HepG2 (cell line): ENCODE measurements around the gene ATP11A. TPM values are rescaled to one million over a fixed set of nuclear protein-coding genes. Genes with fewer than 3 reads are reported as not detected.

ENCODE experiments used
- ARID4A ChIP-seq: sonication (generic); formaldehyde crosslinking; IDR thresholded peaks from 2 replicates; pipeline ENCODE4 v1.5.0; 2020; ENCODE audit warnings: mild to moderate bottlenecking, missing genetic modification reagents, borderline replicate concordance
- GATAD1 ChIP-seq: IDR thresholded peaks from 2 replicates; pipeline ENCODE4 v1.6.1; 2016; ENCODE audit warnings: missing genetic modification reagents, missing compliant biosample characterization
- HMG20A ChIP-seq: IDR thresholded peaks from 2 replicates; pipeline ENCODE4 v1.6.1; 2016; ENCODE audit warnings: borderline replicate concordance
- IRX3 ChIP-seq: sonication (generic); formaldehyde crosslinking; IDR thresholded peaks from 2 replicates; pipeline ENCODE4 v1.8.1; 2023; ENCODE audit warnings: mild to moderate bottlenecking, low read depth, missing genetic modification reagents, borderline replicate concordance
- NR2F6 ChIP-seq, 2 experiments: IDR thresholded peaks; 2 replicates each; pipeline ENCODE4 v1.6.1; 2016; ENCODE audit warnings: antibody characterized with exemption in 1 of 2, mild to moderate bottlenecking in 1 of 2
- POLR2G ChIP-seq: fragments of 200-400 bp; formaldehyde crosslinking; IDR thresholded peaks from 2 replicates; pipeline ENCODE4 v1.6.1; 2018; ENCODE audit warnings: mild to moderate bottlenecking, low read depth, low read length, moderate library complexity
- PRMT3 ChIP-seq: sonication (generic); formaldehyde crosslinking; IDR thresholded peaks from 2 replicates; pipeline ENCODE4 v1.8.1; 2022; ENCODE audit warnings: low read depth, mild to moderate bottlenecking, moderate library complexity, missing genetic modification reagents, borderline replicate concordance
- RFX1 ChIP-seq: fragments of 450-650 bp; IDR thresholded peaks from 2 replicates; pipeline ENCODE4 v1.6.1; 2017
- SOX13 ChIP-seq, 3 experiments: fragments of 450-650 bp in 1 of 3; sonication (generic) in 1 of 3; formaldehyde crosslinking in 1 of 3; IDR thresholded peaks in 2 of 3; conservative IDR thresholded peaks in 1 of 3; 2 replicates each; pipeline versions ENCODE4 v1.5.0 to v1.6.1; 2016 to 2020; ENCODE audit warnings: antibody characterized with exemption in 1 of 3, mild to moderate bottlenecking in 1 of 3, missing compliant biosample characterization in 1 of 3, missing genetic modification reagents in 1 of 3, moderate library complexity in 1 of 3
- SP4 ChIP-seq: sonication (generic); formaldehyde crosslinking; IDR thresholded peaks from 2 replicates; pipeline ENCODE4 v1.8.1; 2023; ENCODE audit warnings: mild to moderate bottlenecking, missing genetic modification reagents
- ZNF230 ChIP-seq: sonication (generic); formaldehyde crosslinking; IDR thresholded peaks from 2 replicates; pipeline ENCODE4 v1.4.0; 2020; ENCODE audit warnings: mild to moderate bottlenecking, missing genetic modification reagents
- ZNF672 ChIP-seq: sonication (generic); formaldehyde crosslinking; IDR thresholded peaks from 2 replicates; pipeline ENCODE4 v1.8.1; 2022; ENCODE audit warnings: missing genetic modification reagents
- ZNF678 ChIP-seq: sonication (generic); formaldehyde crosslinking; IDR thresholded peaks from 2 replicates; pipeline ENCODE4 v1.4.0; 2020; ENCODE audit warnings: mild to moderate bottlenecking, missing genetic modification reagents
- ZNF879 ChIP-seq: sonication (generic); formaldehyde crosslinking; IDR thresholded peaks from 2 replicates; pipeline ENCODE4 v1.8.1; 2023; ENCODE audit warnings: missing genetic modification reagents
- polyA plus RNA-seq, 8 experiments: library from polyadenylated mRNA; depleted of rRNA in 3 of 8; stranded (reverse) in 7 of 8; unstranded in 1 of 8; fragments of >200 nt; fragmentation: Illumina TruSeq in 4 of 8; extraction: Trizol in 4 of 8; gene quantifications; 2 replicates each; pipeline versions ENCODE4 v1.2.1 to v1.2.3, GENCODE V29; 2011 to 2016; ENCODE audit warnings: low read depth in 4 of 8, missing spikeins in 1 of 8, mixed read lengths in 1 of 8; ENCODE audit not compliant: insufficient read depth in 1 of 8
- total RNA-seq, 5 experiments: library from RNA; depleted of rRNA; stranded (reverse); fragments of >200 nt; fragmentation: Illumina TruSeq; extraction: Trizol; gene quantifications; 2 replicates each; pipeline ENCODE4 v1.2.3, GENCODE V29; 2016; ENCODE audit warnings: low read depth in 1 of 5
- TF ChIP-seq, protein P1 (sequence below): sonication (generic); formaldehyde crosslinking; IDR thresholded peaks from 2 replicates; pipeline ENCODE4 v1.4.0; 2020; ENCODE audit warnings: mild to moderate bottlenecking, missing genetic modification reagents
- TF ChIP-seq, protein P2 (sequence below): IDR thresholded peaks from 2 replicates; pipeline ENCODE4 v1.6.1; 2016; ENCODE audit warnings: missing compliant biosample characterization, missing genetic modification reagents, borderline replicate concordance

Gene ATP11A
- total and polyA plus RNA-seq, 2 of the 13 experiments (the other 11 are each of a cell fraction or from before 2014, with no cell fraction given), result 18.4 to 20.1 TPM

GRCh38 chr13:112885782-112886268, 196.0 kb downstream of the ATP11A start (continued):
- TF ChIP-seq, protein P1, sequence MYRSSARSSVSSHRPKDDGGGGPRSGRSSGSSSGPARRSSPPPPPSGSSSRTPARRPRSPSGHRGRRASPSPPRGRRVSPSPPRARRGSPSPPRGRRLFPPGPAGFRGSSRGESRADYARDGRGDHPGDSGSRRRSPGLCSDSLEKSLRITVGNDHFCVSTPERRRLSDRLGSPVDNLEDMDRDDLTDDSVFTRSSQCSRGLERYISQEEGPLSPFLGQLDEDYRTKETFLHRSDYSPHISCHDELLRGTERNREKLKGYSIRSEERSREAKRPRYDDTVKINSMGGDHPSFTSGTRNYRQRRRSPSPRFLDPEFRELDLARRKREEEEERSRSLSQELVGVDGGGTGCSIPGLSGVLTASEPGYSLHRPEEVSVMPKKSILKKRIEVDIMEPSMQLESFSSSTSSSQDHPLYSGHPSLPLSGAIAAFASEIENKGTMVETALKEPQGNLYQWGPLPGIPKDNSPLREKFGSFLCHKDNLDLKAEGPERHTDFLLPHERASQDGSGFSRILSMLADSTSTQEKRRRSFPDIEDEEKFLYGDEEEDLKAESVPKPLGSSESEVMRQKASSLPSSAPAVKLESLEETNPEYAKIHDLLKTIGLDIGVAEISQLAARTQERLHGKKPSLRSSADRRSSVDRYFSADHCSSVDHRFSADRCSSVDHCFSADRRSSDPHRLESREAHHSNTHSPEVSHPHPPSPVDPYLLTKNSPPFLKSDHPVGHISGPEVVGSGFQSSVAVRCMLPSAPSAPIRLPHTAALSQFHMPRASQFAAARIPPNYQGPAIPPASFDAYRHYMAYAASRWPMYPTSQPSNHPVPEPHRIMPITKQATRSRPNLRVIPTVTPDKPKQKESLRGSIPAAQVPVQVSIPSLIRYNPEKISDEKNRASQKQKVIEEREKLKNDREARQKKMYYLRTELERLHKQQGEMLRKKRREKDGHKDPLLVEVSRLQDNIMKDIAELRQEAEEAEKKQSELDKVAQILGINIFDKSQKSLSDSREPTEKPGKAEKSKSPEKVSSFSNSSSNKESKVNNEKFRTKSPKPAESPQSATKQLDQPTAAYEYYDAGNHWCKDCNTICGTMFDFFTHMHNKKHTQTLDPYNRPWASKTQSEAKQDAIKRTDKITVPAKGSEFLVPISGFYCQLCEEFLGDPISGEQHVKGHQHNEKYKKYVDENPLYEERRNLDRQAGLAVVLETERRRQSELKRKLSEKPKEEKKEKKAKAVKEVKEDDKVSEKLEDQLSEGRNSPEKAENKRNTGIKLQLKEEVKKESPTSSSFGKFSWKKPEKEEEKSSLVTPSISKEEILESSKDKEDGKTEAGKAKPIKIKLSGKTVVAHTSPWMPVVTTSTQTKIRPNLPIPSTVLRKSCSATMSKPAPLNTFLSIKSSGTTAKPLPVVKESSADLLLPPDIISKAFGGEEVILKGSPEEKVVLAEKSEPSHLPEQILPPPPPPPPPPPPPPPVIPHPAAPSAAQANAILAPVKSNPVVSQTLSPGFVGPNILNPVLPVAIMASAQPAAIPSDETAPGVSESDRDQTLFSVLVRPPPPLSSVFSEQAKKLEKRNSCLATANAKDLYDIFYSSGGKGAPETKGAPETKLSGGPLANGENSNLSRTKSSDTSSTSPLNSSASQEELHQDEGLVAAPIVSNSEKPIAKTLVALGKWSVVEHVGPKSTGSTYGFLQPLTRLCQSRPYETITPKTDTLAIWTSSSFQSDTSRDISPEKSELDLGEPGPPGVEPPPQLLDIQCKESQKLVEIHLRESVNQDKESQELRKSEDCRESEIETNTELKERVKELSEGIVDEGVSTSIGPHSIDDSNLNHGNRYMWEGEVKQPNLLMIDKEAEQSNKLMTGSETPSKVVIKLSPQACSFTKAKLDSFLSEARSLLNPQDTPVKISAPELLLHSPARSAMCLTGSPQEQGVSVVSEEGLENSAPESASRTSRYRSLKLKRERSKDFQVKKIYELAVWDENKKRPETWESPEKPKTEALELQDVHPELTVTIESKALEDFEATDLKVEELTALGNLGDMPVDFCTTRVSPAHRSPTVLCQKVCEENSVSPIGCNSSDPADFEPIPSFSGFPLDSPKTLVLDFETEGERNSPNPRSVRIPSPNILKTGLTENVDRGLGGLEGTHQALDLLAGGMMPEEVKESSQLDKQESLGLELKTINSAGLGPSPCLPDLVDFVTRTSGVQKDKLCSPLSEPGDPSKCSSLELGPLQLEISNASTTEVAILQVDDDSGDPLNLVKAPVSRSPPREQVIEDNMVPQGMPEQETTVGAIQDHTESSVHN (CRISPR knock-in tag), result no peak
- TF ChIP-seq ZNF230 (no peak), ZNF678 (CRISPR knock-in tag) (no peak), ARID4A (CRISPR knock-in tag) (peak; percentile 34; the same call in 1 of the 2 replicates), POLR2G (peak; percentile 76), NR2F6 (IDR thresholded peaks at IDR 0.05) (no peak), NR2F6 (CRISPR knock-in tag; IDR thresholded peaks at IDR 0.05) (peak; percentile 25; the same call in 1 of the 2 replicates), SP4 (no peak; the same call in 1 of the 2 replicates), SOX13 (IDR thresholded peaks at IDR 0.05) (no peak), SOX13 (CRISPR knock-in tag; conservative IDR thresholded peaks at IDR 0.05 in 1 of 2, IDR thresholded peaks at IDR 0.05 in 1 of 2) (peak in 1 of 2 experiments; percentile 32; a peak in 1 of 4 replicates), HMG20A (CRISPR knock-in tag) (no peak), GATAD1 (0 out of 2 replicates have a peak, but pooled peaks have one; percentile 8), PRMT3 (no peak), IRX3 (CRISPR knock-in tag) (no peak), ZNF879 (CRISPR knock-in tag) (no peak), ZNF672 (no peak), RFX1 (no peak)
- TF ChIP-seq, protein P2, sequence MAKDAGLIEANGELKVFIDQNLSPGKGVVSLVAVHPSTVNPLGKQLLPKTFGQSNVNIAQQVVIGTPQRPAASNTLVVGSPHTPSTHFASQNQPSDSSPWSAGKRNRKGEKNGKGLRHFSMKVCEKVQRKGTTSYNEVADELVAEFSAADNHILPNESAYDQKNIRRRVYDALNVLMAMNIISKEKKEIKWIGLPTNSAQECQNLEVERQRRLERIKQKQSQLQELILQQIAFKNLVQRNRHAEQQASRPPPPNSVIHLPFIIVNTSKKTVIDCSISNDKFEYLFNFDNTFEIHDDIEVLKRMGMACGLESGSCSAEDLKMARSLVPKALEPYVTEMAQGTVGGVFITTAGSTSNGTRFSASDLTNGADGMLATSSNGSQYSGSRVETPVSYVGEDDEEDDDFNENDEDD (CRISPR knock-in tag), result peak; percentile 70
